Heart right ventricle (tissue), 16 donors: ENCODE results near the gene TGOLN2. TPM values are rescaled to one million over a fixed set of nuclear protein-coding genes. Genes with fewer than 3 reads are reported as not detected.
"Not testable (repeated sequence)": the region's sequence is repeated elsewhere in the genome, so short reads cannot be mapped to it uniquely, and the experiment has no call there.

Source experiments
- ATAC-seq, 8 donors: fragments of 200-7000 bp; cut with Tn5 transposase; one replicate each; pipeline ENCODE4 v1.9.1; 2020; ENCODE audit warnings: mild to moderate bottlenecking in 8 of 8, moderate library complexity in 8 of 8, moderate number of reproducible peaks in 1 of 8
- DNase-seq, 2 donors: peaks; one replicate each; pipeline ENCODE4 v3.0.0-alpha.2; 2020
- H3K27ac ChIP-seq, 10 donors: fragments of 200-600 bp; sonication (generic) in 2 of 10; one replicate each; pipeline versions ENCODE4 v1.5.0 to v1.8.0; 2020 to 2022; ENCODE audit warnings: mild to moderate bottlenecking in 3 of 10
- H3K27me3 ChIP-seq, 7 donors: fragments of 200-600 bp; one replicate each; pipeline ENCODE4 v1.8.0; 2021 to 2022; ENCODE audit warnings: mild to moderate bottlenecking in 2 of 7
- H3K36me3 ChIP-seq, 9 donors: fragments of 200-600 bp; sonication (generic) in 1 of 9; one replicate each; pipeline versions ENCODE4 v1.5.0 to v1.8.0; 2020 to 2022; ENCODE audit warnings: mild to moderate bottlenecking in 2 of 9
- H3K4me1 ChIP-seq, 9 donors: fragments of 200-600 bp; sonication (generic) in 1 of 9; one replicate each; pipeline versions ENCODE4 v1.5.0 to v1.8.0; 2020 to 2022; ENCODE audit warnings: mild to moderate bottlenecking in 4 of 9
- H3K4me3 ChIP-seq, 10 donors: fragments of 200-600 bp; sonication (generic) in 2 of 10; one replicate each; pipeline versions ENCODE4 v1.5.0 to v1.8.0; 2020 to 2022; ENCODE audit warnings: mild to moderate bottlenecking in 7 of 10, moderate library complexity in 2 of 10
- H3K9me3 ChIP-seq, 11 donors: fragments of 200-600 bp in 10 of 11; sonication (generic) in 2 of 11; one replicate each; pipeline versions ENCODE4 v1.5.0 to v1.8.0; 2013 to 2022; ENCODE audit warnings: mild to moderate bottlenecking in 2 of 11, control low read depth in 1 of 11, moderate library complexity in 1 of 11
- WGBS, 2 donors: extraction: QIAGEN DNeasy Blood & Tissue Kit; methylation state at CpG; one replicate each; pipeline ENCODE4 v1.1.7; 2013; ENCODE audit warnings: inconsistent platforms in 1 of 2; 5-methylcytosine and 5-hydroxymethylcytosine counted together
- intact Hi-C, 10 donors: fragments of 100-400 bp; cut with DNase I; formaldehyde crosslinking; loops; one replicate each; pipeline versions ENCODE4 v1.11.1 to v1.14.2; 2022
- polyA plus RNA-seq, 2 donors: library from polyadenylated mRNA; stranded (reverse); fragments of 200-250 nt; gene quantifications; one replicate each; pipeline ENCODE4 v1.2.3, GENCODE V29; 2013
- total RNA-seq, 10 donors: library from RNA; stranded (reverse); fragmentation: NEBNext Ultra II Directional in 3 of 10; extraction: Animal tissue kit (Norgen Biotek cat#: 25700) in 3 of 10; gene quantifications; one replicate each; pipeline versions ENCODE4 v1.2.1 to v1.2.4, GENCODE V29; 2021 to 2023
- TF ChIP-seq, protein P1 (sequence below), 9 donors: fragments of 200-600 bp; sonication (generic) in 2 of 9; IDR thresholded peaks; one replicate each; pipeline versions ENCODE4 v1.5.0 to v1.8.0; 2021 to 2022; ENCODE audit warnings: antibody characterized with exemption in 9 of 9, mild to moderate bottlenecking in 5 of 9, moderate library complexity in 1 of 9
- donor health status: Arrhythmogenic right ventricular cardiomyopathy.
- donor health status: ischemic (EF 13 %, LVEDD 7.1; RV severe dilation, severe dysfunction).
- donor health status: healthy with polysubstance abuse.
- donor health status: DM: no; HTN: yes; CAD: no.
- donor health status: DM: no; HTN: no; CAD: no.
- donor health status: ischemic (EF 25% LVEDD 6.9; RV normal size, moderate dysfunction).
- donor health status: ischemic (EF 25% LVEDD 5.7; RV mildly dilated, moderate dysfunction).
- donor health status: healthy.
- donor health status: DM: yes; HTN: yes; CAD: no.
- donor health status: Ischemic cardiomyopathy.
- donor health status: ischemic (EF 35%, LVEDD 5.7; RV mildly dilated, moderate dysfunction).
- donor health status: nonischemic (EF 11% LVEDD 7.7; RV severe dilation, severe dysfunction).
- donor health status: DM: yes; HTN: yes; CAD: no.
- donor health status: PGD.
- donor health status: ischemic (EF 29% LVEDD 5.4; RV normal size, mild dysfunction).
- donor health status: nonischemic (EF 23%, LVEDD 6.1; RV moderate dilation, normal function).

TGOLN2 gene
- total and polyA plus RNA-seq, 12 donors: 12.1 to 99.9 (median 72.4) TPM

DNA sequence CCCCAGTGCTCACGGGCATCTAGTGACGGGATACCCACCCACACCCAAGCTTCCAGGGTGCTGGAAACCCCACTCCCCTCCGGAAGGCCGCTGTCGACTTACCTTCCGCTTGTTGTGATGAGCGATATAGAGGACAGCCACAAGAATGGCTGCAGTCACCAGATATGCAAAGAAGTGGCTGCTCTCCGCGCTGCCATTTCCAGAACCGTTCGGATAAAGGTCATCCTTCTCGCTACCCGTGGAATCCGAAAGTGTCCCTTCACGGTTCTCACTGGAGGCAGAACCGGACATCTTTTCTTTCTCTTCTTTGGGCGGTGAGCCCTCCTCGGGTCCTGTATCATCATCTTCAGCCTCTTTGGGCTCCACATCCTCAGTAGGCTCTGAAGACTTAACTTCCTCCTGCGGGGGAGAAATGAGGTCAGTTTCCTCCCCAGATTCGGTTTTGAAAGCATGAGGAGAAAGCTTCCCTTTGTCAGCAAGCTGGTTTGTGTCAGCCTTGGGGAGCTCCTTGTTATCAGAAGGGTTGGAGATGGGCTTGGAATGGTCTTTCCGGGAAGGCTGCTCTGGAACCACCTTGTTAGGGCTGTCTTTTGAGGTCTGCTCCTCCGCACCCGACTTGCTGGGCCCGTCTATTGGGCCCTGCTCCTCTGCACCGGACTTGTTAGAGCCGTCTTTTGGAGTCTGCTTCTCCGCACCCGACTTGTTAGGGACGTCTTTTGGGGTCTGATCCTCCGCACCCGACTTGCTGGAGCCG, 1.2 kb downstream of the TGOLN2 start:
- H3K9me3 ChIP-seq: no peaks in the 10 kb centered on the region
- DNase-seq: no peak
- intact Hi-C loops: no loop called here
- H3K27ac ChIP-seq: peak overlapping the region in 9 of 10 donors; percentile 93 to 99 (median 98)
- TF ChIP-seq, protein P1, sequence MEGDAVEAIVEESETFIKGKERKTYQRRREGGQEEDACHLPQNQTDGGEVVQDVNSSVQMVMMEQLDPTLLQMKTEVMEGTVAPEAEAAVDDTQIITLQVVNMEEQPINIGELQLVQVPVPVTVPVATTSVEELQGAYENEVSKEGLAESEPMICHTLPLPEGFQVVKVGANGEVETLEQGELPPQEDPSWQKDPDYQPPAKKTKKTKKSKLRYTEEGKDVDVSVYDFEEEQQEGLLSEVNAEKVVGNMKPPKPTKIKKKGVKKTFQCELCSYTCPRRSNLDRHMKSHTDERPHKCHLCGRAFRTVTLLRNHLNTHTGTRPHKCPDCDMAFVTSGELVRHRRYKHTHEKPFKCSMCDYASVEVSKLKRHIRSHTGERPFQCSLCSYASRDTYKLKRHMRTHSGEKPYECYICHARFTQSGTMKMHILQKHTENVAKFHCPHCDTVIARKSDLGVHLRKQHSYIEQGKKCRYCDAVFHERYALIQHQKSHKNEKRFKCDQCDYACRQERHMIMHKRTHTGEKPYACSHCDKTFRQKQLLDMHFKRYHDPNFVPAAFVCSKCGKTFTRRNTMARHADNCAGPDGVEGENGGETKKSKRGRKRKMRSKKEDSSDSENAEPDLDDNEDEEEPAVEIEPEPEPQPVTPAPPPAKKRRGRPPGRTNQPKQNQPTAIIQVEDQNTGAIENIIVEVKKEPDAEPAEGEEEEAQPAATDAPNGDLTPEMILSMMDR (IDR thresholded peaks at IDR 0.05): no peak
- no peaks in the 10 kb centered on the region for H3K27me3 ChIP-seq
- ATAC-seq: peak in 3 of 8 donors; percentile 15 to 41 (median 15)
- peak overlapping the region; percentile 57 to 90 (median 70) for H3K4me3 ChIP-seq
- peaks cover 14 to 65% (median 49%) of the 10 kb centered on the region in 9 donors for H3K4me1 ChIP-seq
- 7 to 10% methylated on average over 32 of the region's 32 CpGs for WGBS, 2 donors
- H3K36me3 ChIP-seq: peaks cover 0 to 50% (median 30%) of the 10 kb centered on the region in 9 donors

DNA sequence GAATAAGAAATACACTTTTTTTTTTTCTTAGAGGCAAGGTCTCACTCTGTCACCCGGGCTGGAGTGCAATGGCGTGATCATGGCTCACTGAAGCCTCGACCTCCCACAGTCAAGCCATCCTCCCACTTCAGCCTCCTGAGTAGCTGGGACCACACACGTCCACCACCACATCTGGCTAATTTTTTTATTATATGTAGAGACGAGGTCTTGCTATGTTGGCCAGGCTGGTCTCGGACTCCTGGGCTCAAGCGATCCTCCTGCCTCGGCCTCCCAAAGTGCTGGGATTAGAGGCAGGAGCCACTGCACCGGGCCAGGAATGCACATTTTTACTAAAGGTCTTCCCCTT, 2.4 kb downstream of the TGOLN2 start:
- no peak for DNase-seq
- Histone ChIP-seq H3K9me3 (no peaks in the 10 kb centered on the region), H3K4me1 (peaks cover 14 to 74% (median 49%) of the 10 kb centered on the region in 9 donors), H3K27ac (peak overlapping the region in 2 of 10 donors; percentile 96 to 98), H3K4me3 (peak overlapping the region in 9 of 10 donors; percentile 57 to 90 (median 71)), H3K27me3 (no peaks in the 10 kb centered on the region), H3K36me3 (peaks cover 0 to 61% (median 41%) of the 10 kb centered on the region in 9 donors)
- TF ChIP-seq, protein P1 (IDR thresholded peaks at IDR 0.05): no peak
- 59 to 61% methylated on average over 9 of the region's 9 CpGs for WGBS, 2 donors
- intact Hi-C loops: no loop called here
- no peak for ATAC-seq

DNA sequence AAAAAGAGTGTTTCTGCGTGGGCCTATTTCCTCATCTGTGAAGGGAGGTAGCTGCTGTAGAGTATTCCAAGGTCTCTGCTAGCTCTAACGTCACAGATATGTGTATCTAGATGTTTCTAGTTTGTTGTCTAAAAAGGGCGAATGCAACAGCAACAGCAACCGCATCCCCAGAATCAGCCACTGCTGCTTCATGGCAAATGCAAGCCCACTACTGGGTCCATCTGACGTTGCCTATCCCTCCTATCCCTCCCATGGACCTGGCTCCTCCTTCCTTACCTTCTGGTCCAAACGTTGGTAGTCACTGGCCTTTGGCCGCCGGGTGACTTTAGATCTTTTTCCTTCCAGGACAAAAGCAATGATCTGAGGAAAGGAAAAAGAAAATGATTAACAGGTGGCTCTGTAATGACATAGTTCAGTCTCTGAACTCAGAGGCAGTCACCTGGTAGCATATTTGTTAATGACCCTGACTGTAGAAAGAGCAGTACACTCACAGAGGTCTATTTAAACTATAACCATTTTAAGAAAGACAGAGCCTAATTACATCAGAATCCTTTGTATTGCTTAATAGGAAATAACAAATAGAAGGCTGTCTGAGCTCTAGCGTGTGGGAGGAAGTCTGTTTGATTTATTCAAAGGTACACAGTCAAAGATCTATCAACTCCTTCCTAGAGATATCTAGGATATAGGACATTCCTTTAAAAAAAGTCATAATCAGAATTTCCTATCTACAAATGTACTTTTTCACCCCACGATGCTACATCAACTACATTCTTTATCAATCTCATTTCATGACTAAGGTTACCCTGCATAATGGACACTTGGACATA, 2.9 kb downstream of the TGOLN2 start:
- H3K36me3 ChIP-seq: peaks cover 0 to 67% (median 45%) of the 10 kb centered on the region in 9 donors
- H3K4me3 ChIP-seq: peak overlapping the region in 8 of 10 donors; percentile 62 to 90 (median 74)
- intact Hi-C loops: no loop called here
- DNase-seq (no peak), ATAC-seq (no peak)
- 52 to 62% methylated on average over 10 of the region's 10 CpGs for WGBS, 2 donors
- TF ChIP-seq, protein P1 (IDR thresholded peaks at IDR 0.05): no peak
- H3K4me1 ChIP-seq: peaks cover 14 to 79% (median 49%) of the 10 kb centered on the region in 9 donors
- H3K27ac ChIP-seq: peak overlapping the region in 2 of 10 donors; percentile 96 to 98
- H3K9me3 ChIP-seq: no peaks in the 10 kb centered on the region
- H3K27me3 ChIP-seq: no peaks in the 10 kb centered on the region

DNA sequence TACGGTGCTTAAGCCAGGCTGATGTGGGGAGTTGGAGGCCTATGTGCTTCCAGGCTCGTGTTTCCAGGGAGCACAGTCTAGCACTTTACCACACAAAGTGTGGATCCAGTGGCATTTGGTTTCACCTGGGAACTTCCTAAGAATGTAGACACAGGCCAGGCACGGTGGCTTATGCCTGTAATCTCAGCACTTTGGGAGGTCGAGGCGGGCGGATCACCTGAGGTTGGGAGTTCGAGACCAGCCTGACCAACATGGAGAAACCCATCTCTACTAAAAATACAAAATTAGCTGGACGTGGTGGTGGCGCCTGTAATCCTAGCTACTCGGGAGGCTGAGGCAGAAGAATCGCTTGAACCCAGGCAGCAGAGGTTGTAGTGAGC, 3.8 kb downstream of the TGOLN2 start:
- WGBS, 2 donors: 89 to 96% methylated on average over 11 of the region's 11 CpGs
- ATAC-seq, H3K9me3 ChIP-seq, DNase-seq, H3K4me3 ChIP-seq, intact Hi-C loops, H3K27me3 ChIP-seq: not testable (repeated sequence)
- Histone ChIP-seq H3K4me1 (peaks cover 14 to 84% (median 52%) of the 10 kb centered on the region in 9 donors), H3K27ac (peak overlapping the region in 1 of 10 donors; percentile 34), H3K36me3 (peaks cover 0 to 76% (median 53%) of the 10 kb centered on the region in 9 donors)
